Measurements from ENCODE around the gene TRAF3IP3. TPM values are rescaled to one million over a fixed set of nuclear protein-coding genes. Genes with fewer than 3 reads are reported as not detected.

Gene TRAF3IP3
- total and polyA plus RNA-seq, 2 of the 13 experiments (the other 11 are each of a cell fraction or from before 2014, with no cell fraction given): not detected

DNA sequence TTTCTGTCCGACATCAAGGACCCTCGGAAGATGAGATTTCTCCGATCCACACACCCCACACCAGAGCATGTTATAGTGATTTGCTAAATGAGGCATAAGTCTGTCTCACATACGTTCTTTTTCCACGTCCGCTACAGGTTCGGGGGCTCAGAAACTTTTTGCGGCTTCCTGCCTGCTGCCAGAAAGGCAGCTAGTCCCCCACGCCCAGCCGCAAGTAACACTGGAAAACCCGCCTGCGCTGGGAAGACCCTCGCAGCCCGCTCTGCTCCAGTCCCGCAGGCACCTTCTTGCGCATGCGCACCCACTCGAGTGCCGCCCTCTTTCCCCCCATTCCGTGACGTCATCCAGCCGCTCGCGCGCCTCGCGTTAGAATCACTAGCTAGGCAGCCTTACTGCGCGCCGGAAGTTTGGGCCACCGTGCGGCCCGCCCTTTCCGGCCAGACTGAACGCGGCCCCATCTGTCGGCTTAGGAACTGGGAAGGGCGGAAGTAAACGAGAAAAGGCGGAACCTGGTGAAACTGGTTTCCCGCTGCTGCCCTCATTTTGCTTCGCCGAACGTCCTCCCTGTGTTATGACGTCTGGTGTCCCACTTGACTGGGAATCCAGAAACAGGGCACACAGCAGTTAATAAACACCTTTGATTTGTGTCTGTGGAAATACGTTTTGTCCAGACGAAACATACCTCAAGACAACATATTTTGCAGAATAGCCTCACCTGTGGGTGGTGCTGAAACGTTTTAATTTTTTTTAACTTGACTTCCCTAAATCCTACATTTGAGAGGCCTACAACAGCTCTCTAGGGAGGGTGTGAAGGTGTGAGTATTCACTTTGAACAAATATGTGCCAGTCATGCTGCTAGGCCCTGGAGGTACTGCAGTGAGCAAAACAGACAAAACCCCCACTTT, 28.7 kb downstream of the TRAF3IP3 start, which contains the start of gene C1orf74 (continued):
- TF ChIP-seq ZHX1 (CRISPR knock-in tag; IDR thresholded peaks at IDR 0.05; ENCODE audit: low read depth) (no peak), NFE2 (CRISPR knock-in tag; IDR thresholded peaks at IDR 0.05) (no peak), SMYD3 (CRISPR knock-in tag; IDR thresholded peaks at IDR 0.05) (no peak), ZNF383 (CRISPR knock-in tag; IDR thresholded peaks at IDR 0.05; ENCODE audit: borderline replicate concordance) (no peak), HHEX (CRISPR knock-in tag; IDR thresholded peaks at IDR 0.05) (no peak), ATAD3A (CRISPR knock-in tag; IDR thresholded peaks at IDR 0.05) (no peak), NFIC (IDR thresholded peaks at IDR 0.05; ENCODE audit: low read length) (no peak), ZNF230 (CRISPR knock-in tag; IDR thresholded peaks at IDR 0.05) (no peak), MATR3 (CRISPR knock-in tag; IDR thresholded peaks at IDR 0.05) (no peak), NFKB2 (CRISPR knock-in tag; IDR thresholded peaks at IDR 0.05; ENCODE audit: borderline replicate concordance) (no peak), HDAC6 (IDR thresholded peaks at IDR 0.05; ENCODE audit: low read depth, low read length) (no peak)
- TF ChIP-seq, protein P1, sequence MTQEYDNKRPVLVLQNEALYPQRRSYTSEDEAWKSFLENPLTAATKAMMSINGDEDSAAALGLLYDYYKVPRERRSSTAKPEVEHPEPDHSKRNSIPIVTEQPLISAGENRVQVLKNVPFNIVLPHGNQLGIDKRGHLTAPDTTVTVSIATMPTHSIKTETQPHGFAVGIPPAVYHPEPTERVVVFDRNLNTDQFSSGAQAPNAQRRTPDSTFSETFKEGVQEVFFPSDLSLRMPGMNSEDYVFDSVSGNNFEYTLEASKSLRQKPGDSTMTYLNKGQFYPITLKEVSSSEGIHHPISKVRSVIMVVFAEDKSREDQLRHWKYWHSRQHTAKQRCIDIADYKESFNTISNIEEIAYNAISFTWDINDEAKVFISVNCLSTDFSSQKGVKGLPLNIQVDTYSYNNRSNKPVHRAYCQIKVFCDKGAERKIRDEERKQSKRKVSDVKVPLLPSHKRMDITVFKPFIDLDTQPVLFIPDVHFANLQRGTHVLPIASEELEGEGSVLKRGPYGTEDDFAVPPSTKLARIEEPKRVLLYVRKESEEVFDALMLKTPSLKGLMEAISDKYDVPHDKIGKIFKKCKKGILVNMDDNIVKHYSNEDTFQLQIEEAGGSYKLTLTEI (CRISPR knock-in tag; conservative IDR thresholded peaks at IDR 0.05): no peak
- TF ChIP-seq, protein P2, sequence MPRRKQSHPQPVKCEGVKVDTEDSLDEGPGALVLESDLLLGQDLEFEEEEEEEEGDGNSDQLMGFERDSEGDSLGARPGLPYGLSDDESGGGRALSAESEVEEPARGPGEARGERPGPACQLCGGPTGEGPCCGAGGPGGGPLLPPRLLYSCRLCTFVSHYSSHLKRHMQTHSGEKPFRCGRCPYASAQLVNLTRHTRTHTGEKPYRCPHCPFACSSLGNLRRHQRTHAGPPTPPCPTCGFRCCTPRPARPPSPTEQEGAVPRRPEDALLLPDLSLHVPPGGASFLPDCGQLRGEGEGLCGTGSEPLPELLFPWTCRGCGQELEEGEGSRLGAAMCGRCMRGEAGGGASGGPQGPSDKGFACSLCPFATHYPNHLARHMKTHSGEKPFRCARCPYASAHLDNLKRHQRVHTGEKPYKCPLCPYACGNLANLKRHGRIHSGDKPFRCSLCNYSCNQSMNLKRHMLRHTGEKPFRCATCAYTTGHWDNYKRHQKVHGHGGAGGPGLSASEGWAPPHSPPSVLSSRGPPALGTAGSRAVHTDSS (CRISPR knock-in tag; conservative IDR thresholded peaks at IDR 0.05): no peak

Data from HepG2 (cell line).